ENCODE data around the gene LZTS3. TPM values are rescaled to one million over a fixed set of nuclear protein-coding genes. Genes with fewer than 3 reads are reported as not detected.
"Not testable (repeated sequence)": the region's sequence is repeated elsewhere in the genome, so short reads cannot be mapped to it uniquely, and the experiment has no call there.

LZTS3 gene
- total RNA-seq, 2 donors from 2014 or later: 3.1 to 3.5 TPM

DNA sequence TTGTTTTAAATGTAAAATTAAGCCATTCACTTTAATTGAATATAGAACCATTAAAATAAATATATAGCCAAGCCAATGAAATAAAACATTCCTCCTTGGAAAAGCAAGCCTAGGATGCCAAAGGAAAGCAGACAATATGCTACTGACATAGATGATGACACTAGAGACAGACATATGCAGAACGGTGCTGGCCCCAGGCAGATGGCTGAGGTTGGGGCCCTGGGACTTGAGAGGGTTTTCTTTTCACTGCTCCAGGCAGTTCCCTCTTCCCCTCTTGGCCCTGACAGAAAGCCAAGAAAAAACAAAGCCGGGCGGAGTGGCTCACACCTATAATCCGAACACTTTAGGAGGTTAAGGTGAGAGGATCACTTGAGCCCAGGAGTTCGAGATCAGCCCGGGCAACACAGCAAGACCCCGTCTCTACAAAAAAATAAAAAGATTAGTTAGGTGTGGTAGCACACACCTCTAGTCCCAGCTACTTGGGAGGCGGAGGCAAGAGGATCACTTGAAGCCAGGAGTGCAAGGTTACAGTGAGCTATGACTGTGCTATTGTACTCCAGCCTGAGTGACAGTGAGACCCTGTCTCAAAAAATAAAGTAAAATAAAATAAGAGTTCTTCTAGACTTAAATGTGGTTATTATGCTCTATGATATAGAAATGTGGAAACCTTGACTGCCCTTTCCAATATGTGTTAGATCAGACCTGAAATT is 44.9 kb downstream of the LZTS3 start:
- Mint-ChIP-seq H3K4me3 (no peak overlapping the region), H3K9me3 (peaks cover 1 to 2% of the 10 kb centered on the region in 2 donors), H3K27ac (no peak overlapping the region), H3K27me3 (ENCODE audit: low read depth) (no peaks in the 10 kb centered on the region), H3K4me1 (ENCODE audit: low read depth) (peaks cover 13% of the 10 kb centered on the region), H3K36me3 (ENCODE audit: insufficient read depth in 2 of 2) (peaks cover 4 to 13% of the 10 kb centered on the region in 2 donors)
- DNase-seq: no peak
- ATAC-seq (replicated peaks in 1 of 2): no peak

DNA sequence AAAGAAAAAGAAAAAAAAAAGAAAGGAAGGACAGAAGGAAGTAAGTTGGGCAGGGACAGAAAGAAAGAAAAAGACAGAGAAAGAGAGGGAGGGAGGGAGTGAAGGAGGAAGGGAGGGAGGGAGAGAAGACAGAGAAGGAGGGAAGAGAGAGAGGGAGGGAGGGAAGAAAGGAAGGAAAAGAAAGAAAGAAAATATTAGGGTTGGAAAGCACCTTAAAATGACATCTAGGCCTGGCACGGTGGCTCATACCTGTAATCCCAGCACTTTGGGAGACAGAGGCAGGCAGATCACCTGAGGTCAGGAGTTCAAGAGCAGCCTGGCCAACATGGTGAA is 46.9 kb downstream of the LZTS3 start:
- H3K4me1 Mint-ChIP-seq (ENCODE audit: low read depth): peaks cover 33% of the 10 kb centered on the region
- DNase-seq: no peak
- no peak for ATAC-seq (replicated peaks in 1 of 2)
- H3K9me3 Mint-ChIP-seq: peaks cover 1 to 2% of the 10 kb centered on the region in 2 donors
- no peak overlapping the region for H3K4me3 Mint-ChIP-seq
- peaks cover 12 to 31% of the 10 kb centered on the region in 2 donors for H3K36me3 Mint-ChIP-seq (ENCODE audit: insufficient read depth in 2 of 2)
- no peaks in the 10 kb centered on the region for H3K27me3 Mint-ChIP-seq (ENCODE audit: low read depth)
- H3K27ac Mint-ChIP-seq: no peak overlapping the region

DNA sequence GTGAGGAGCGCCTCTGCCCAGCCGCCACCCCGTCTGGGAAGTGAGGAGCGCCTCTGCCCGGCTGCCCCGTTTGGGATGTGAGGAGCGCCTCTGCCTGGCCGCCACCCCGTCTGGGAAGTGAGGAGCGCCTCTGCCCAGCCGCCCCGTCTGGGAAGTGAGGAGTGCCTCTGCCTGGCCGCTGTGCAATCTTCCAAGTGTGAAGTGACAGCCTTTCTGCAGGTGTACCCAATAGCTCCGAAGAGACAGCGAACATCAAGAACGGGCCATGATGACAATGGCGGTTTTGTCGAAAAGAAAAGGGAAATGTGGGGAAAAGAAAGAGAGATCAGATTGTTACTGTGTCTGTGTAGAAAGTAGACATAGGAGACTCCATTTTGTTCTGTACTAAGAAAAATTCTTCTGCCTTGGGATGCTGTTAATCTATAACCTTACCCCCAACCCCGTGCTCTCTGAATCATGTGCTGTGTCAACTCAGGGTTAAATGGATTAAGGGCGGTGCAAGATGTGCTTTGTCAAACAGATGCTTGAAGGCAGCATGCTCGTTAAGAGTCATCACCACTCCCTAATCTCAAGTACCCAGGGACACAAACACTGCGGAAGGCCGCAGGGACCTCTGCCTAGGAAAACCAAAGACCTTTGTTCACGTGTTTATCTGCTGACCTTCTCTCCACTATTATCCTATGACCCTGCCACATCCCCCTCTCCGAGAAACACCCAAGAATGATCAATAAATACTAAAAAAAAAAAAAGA is 47.4 kb downstream of the LZTS3 start:
- H3K27ac Mint-ChIP-seq: peak overlapping the region; percentile 38
- not testable (repeated sequence) for H3K27me3 Mint-ChIP-seq (ENCODE audit: low read depth)

DNA sequence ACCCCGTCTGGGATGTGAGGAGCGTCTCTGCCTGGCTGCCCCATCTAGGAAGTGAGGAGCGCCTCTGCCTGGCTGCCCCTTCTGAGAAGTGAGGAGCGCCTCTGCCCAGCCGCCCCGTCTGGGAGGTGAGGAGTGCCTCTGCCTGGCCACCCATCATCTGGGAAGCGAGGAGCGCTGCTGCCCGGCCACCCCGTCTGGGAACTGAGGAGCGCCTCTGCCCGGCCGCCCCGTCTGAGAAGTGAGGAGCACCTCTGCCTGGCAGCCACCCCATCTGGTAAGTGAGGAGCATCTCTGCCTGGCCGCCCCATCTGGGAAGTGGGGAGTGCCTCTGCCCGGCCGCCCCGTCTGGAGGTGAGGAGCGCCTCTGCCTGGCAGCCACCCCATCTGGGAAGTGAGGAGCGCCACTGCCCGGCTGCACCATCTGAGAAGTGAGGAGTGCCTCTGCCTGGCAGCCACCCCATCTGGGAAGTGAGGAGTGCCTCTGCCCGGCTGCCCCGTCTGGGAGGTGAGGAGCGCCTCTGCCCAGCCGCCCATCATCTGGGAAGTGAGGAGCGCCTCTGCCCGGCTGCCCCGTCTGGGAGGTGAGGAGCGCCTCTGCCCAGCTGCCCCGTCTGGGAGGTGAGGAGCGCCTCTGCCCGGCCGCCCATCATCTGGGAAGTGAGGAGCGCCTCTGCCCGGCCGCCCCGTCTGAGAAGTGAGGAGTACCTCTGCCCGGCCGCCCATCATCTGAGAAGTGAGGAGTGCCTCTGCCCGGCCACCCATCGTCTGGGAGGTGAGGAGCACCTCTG is 48.4 kb downstream of the LZTS3 start:
- Mint-ChIP-seq H3K36me3 (ENCODE audit: insufficient read depth in 2 of 2) (peaks cover 18 to 41% of the 10 kb centered on the region in 2 donors), H3K4me1 (ENCODE audit: low read depth) (peaks cover 43% of the 10 kb centered on the region)
- not testable (repeated sequence) for H3K9me3 Mint-ChIP-seq; DNase-seq; H3K4me3 Mint-ChIP-seq; H3K27me3 Mint-ChIP-seq (ENCODE audit: low read depth); H3K27ac Mint-ChIP-seq; ATAC-seq (replicated peaks in 1 of 2)

More for the DNA sequence above, 47.4 kb downstream of the LZTS3 start:
- Mint-ChIP-seq H3K36me3 (ENCODE audit: insufficient read depth in 2 of 2) (peaks cover 15 to 35% of the 10 kb centered on the region in 2 donors), H3K4me1 (ENCODE audit: low read depth) (peaks cover 38% of the 10 kb centered on the region)
- not testable (repeated sequence) for H3K4me3 Mint-ChIP-seq; DNase-seq; H3K9me3 Mint-ChIP-seq; ATAC-seq (replicated peaks in 1 of 2)

DNA sequence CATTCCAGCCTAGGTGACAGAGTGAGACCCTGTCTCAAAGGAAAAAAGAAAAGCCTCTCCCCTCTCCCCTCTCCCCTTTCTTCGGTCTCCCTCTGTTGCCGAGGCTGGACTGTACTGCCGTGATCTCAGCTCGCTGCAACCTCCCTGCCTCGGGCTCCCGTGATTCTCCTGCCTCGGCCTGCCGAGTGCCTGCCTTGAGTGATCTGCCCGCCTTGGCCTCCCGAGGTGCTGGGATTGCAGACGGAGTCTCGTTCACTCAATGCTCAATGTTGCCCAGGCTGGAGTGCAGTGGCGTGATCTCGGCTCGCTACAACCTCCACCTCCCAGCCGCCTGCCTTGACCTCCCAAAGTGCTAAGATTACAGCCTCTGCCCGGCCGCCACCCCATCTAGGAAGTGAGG is 49.2 kb downstream of the LZTS3 start:
- not testable (repeated sequence) for H3K27ac Mint-ChIP-seq; DNase-seq; H3K27me3 Mint-ChIP-seq (ENCODE audit: low read depth); H3K9me3 Mint-ChIP-seq; ATAC-seq (replicated peaks in 1 of 2); H3K4me3 Mint-ChIP-seq
- Mint-ChIP-seq H3K4me1 (ENCODE audit: low read depth) (peaks cover 41% of the 10 kb centered on the region), H3K36me3 (ENCODE audit: insufficient read depth in 2 of 2) (peaks cover 19 to 41% of the 10 kb centered on the region in 2 donors)

DNA sequence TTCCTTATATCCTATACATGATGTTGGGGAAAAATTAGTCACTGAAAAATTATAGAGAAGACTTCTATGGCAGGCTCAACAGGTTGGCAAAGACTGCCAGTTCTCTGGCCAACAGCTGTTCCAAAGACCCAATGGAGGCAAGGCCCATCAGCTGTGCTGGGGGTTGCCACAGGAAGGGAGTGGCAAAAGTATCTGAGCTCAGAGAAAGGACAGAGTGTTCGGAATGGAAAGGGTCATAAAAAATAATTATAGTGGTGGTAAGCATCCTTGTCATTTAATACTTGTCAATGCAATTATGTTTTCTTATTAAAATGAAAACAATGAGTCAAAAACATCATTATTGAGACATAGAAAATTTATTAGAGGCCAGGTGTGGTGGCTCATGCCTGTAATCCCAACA is 49.8 kb downstream of the LZTS3 start:
- H3K4me3 Mint-ChIP-seq: peak overlapping the region in 1 of 2 donors; percentile 46
- H3K36me3 Mint-ChIP-seq (ENCODE audit: insufficient read depth in 2 of 2): peaks cover 20 to 41% of the 10 kb centered on the region in 2 donors
- no peaks in the 10 kb centered on the region for H3K27me3 Mint-ChIP-seq (ENCODE audit: low read depth)
- peak overlapping the region; percentile 88 for H3K27ac Mint-ChIP-seq
- peaks cover 41% of the 10 kb centered on the region for H3K4me1 Mint-ChIP-seq (ENCODE audit: low read depth)
- DNase-seq: no peak
- ATAC-seq (replicated peaks in 1 of 2): peak in 1 of 2 donors; percentile 6
- peaks cover 1 to 2% of the 10 kb centered on the region in 2 donors for H3K9me3 Mint-ChIP-seq

DNA sequence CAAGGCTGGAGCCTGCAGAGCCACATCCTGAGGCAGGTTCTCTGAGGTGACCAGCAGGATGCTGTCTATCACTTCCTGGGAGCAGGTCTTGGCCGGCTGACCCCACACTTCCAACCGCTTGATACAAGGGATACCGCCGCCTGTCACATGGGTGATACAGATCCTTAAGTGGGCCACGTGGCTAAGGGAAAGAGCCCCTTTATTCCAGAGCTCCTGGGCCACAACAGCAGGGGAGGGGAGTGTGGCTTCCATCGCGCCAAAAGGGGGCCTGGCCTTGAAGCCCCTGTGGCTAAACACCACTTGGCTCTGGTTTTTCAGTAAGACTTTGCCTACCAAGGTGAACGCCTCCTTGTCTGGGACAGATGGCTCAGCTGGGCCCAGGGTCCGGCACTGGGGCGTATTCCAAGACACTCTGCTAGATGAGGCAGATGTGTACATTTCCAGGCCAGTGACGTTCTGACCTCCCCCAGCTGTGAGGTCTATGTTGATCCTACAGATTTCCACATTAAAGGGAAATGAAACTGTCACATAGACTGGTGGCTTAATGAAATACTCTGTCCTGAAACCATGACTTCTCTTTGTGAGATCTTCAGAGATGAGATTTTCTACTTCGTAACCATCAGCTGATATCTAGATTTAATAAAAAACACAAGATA is 51.3 kb downstream of the LZTS3 start:
- ATAC-seq (replicated peaks in 1 of 2) (no peak), DNase-seq (no peak)
- Mint-ChIP-seq H3K27me3 (ENCODE audit: low read depth) (no peaks in the 10 kb centered on the region), H3K4me1 (ENCODE audit: low read depth) (peaks cover 40% of the 10 kb centered on the region), H3K4me3 (peak overlapping the region; percentile 48 to 67), H3K36me3 (ENCODE audit: insufficient read depth in 2 of 2) (peaks cover 20 to 41% of the 10 kb centered on the region in 2 donors), H3K9me3 (peaks cover 1 to 2% of the 10 kb centered on the region in 2 donors), H3K27ac (peak overlapping the region; percentile 88)

- Mint-ChIP-seq H3K4me1 (ENCODE audit: low read depth) (peaks cover 41% of the 10 kb centered on the region), H3K4me3 (peak overlapping the region; percentile 51 to 64), H3K27me3 (ENCODE audit: low read depth) (no peaks in the 10 kb centered on the region), H3K27ac (peak overlapping the region; percentile 85), H3K9me3 (peaks cover 1 to 2% of the 10 kb centered on the region in 2 donors), H3K36me3 (ENCODE audit: insufficient read depth in 2 of 2) (peaks cover 20 to 39% of the 10 kb centered on the region in 2 donors)
- DNase-seq (no peak), ATAC-seq (replicated peaks in 1 of 2) (no peak)
These were observed 52.0 kb downstream of the LZTS3 start for GRCh38 chr20:3121271-3121911.

- H3K9me3 Mint-ChIP-seq: peaks cover 0 to 1% of the 10 kb centered on the region in 2 donors
- no peaks in the 10 kb centered on the region for H3K27me3 Mint-ChIP-seq (ENCODE audit: low read depth)
- DNase-seq (no peak), ATAC-seq (replicated peaks in 1 of 2) (no peak)
- H3K27ac Mint-ChIP-seq: no peak overlapping the region
- H3K4me1 Mint-ChIP-seq (ENCODE audit: low read depth): peaks cover 46% of the 10 kb centered on the region
- peaks cover 18 to 30% of the 10 kb centered on the region in 2 donors for H3K36me3 Mint-ChIP-seq (ENCODE audit: insufficient read depth in 2 of 2)
- H3K4me3 Mint-ChIP-seq: no peak overlapping the region
These were observed 54.3 kb downstream of the LZTS3 start for GRCh38 chr20:3119044-3119443.

GRCh38 chr20:3117839-3118379 is 55.4 kb downstream of the LZTS3 start:
- peaks cover 37% of the 10 kb centered on the region for H3K4me1 Mint-ChIP-seq (ENCODE audit: low read depth)

DNA sequence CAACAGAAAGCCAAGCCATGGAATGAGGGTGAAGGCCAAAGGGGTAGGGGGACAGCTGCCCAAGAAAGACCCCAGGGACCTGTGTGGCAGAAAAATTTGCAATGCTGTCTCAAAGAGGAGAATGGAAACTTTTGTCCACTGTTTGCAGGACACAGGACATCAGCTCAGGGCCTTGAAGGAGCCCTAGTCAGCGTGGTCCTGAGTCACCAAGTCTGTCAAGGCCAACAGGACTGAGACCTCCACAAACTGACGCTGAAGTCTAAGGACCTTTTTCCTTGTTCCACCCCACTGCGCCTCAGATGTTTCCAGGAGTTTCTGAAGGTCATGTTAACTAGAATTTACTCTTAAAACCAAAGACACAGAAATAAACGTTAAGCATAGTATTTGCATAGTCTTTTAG is 57.0 kb downstream of the LZTS3 start:
- ATAC-seq (replicated peaks in 1 of 2) (no peak), DNase-seq (no peak)
- H3K27me3 Mint-ChIP-seq (ENCODE audit: low read depth): no peaks in the 10 kb centered on the region
- H3K9me3 Mint-ChIP-seq: no peaks in the 10 kb centered on the region
- no peak overlapping the region for H3K27ac Mint-ChIP-seq
- H3K4me3 Mint-ChIP-seq: no peak overlapping the region
- peaks cover 7 to 8% of the 10 kb centered on the region in 2 donors for H3K36me3 Mint-ChIP-seq (ENCODE audit: insufficient read depth in 2 of 2)
- H3K4me1 Mint-ChIP-seq (ENCODE audit: low read depth): peaks cover 21% of the 10 kb centered on the region

More at GRCh38 chr20:3117839-3118379, 55.4 kb downstream of the LZTS3 start:
- not testable (repeated sequence) for H3K9me3 Mint-ChIP-seq; H3K27ac Mint-ChIP-seq; H3K27me3 Mint-ChIP-seq (ENCODE audit: low read depth)
- DNase-seq: peak; percentile 41 to 54
- Mint-ChIP-seq H3K36me3 (ENCODE audit: insufficient read depth in 2 of 2) (peaks cover 13 to 22% of the 10 kb centered on the region in 2 donors), H3K4me3 (peak overlapping the region in 1 of 2 donors; percentile 15)
- peak; percentile 21 to 53 for ATAC-seq (replicated peaks in 1 of 2)

Data from activated T-cell treated with anti-CD3 and anti-CD28 coated beads, Interleukin-2, amount 50 U/mL, for 72 hours (primary cell).